Hepatocyte (in vitro differentiated cells): ENCODE measurements around the gene SLC15A3. TPM values are rescaled to one million over a fixed set of nuclear protein-coding genes. Genes with fewer than 3 reads are reported as not detected.

Experiments used
- polyA plus RNA-seq: library from polyadenylated mRNA; unstranded; fragments of >200 nt; fragmentation: Nextera tagmentation; extraction: Ambion mirVana; gene quantifications from 2 replicates; pipeline ENCODE4 v1.2.1, GENCODE V29; 2016
- small RNA-seq: library from RNA; depleted of rRNA; stranded (forward); fragments of <200 nt; gene quantifications from one replicate; pipeline ENCODE3, GENCODE V24; 2014
- total RNA-seq: library from RNA; depleted of rRNA; stranded (reverse); fragments of >200 nt; gene quantifications from 2 replicates; pipeline ENCODE4 v1.2.3, GENCODE V29; 2014

Gene SLC15A3
- total and polyA plus RNA-seq, 2 experiments from 2014 or later = 0.56 to 3.3 TPM

Small RNA genes within 50 kb of the gene (small RNA-seq; reads per million reads assigned to genes)
- gene RNU6-933P = not detected

Other genes with a start within 250 kb of the SLC15A3 start
- not detected in 2 replicates for gene MS4A18, start 227.5 kb downstream of the SLC15A3 start, total RNA-seq
- gene MS4A18, start 227.5 kb downstream of the SLC15A3 start, polyA plus RNA-seq = not detected in 2 replicates
- 0.88 and 1.1 TPM in 2 replicates for gene MS4A15, start 195.3 kb downstream of the SLC15A3 start, total RNA-seq
- gene MS4A15, start 195.3 kb downstream of the SLC15A3 start, polyA plus RNA-seq = 4.3 and 8.0 TPM in 2 replicates
- 0.47 and 1.2 TPM in 2 replicates for gene MS4A10, start 166.8 kb downstream of the SLC15A3 start, total RNA-seq
- gene MS4A10, start 166.8 kb downstream of the SLC15A3 start, polyA plus RNA-seq = 0.21 and 1.8 TPM in 2 replicates
- gene CCDC86, start 110.1 kb downstream of the SLC15A3 start, total RNA-seq = 7.4 and 9.1 TPM in 2 replicates
- gene CCDC86, start 110.1 kb downstream of the SLC15A3 start, polyA plus RNA-seq = 25.3 and 27.5 TPM in 2 replicates
- 1.2 and 1.3 TPM in 2 replicates for gene PTGDR2, start 96.2 kb downstream of the SLC15A3 start, total RNA-seq
- gene PTGDR2, start 96.2 kb downstream of the SLC15A3 start, polyA plus RNA-seq = 0.69 and 2.0 TPM in 2 replicates
- 0.12 TPM in 1 of 2 replicates, not detected in the other for gene ZP1, start 84.6 kb downstream of the SLC15A3 start, total RNA-seq
- gene ZP1, start 84.6 kb downstream of the SLC15A3 start, polyA plus RNA-seq = 0.32 and 1.6 TPM in 2 replicates
- gene PRPF19, start 45.6 kb downstream of the SLC15A3 start, total RNA-seq = 38.1 and 53.8 TPM in 2 replicates
- 18.5 and 19.3 TPM in 2 replicates for gene PRPF19, start 45.6 kb downstream of the SLC15A3 start, polyA plus RNA-seq
- 30.0 and 47.5 TPM in 2 replicates for gene TMEM109, start 38.0 kb downstream of the SLC15A3 start, total RNA-seq
- 86.9 and 92.5 TPM in 2 replicates for gene TMEM109, start 38.0 kb downstream of the SLC15A3 start, polyA plus RNA-seq
- 33.7 and 44.3 TPM in 2 replicates for gene TMEM132A, start 27.7 kb downstream of the SLC15A3 start, total RNA-seq
- gene TMEM132A, start 27.7 kb downstream of the SLC15A3 start, polyA plus RNA-seq = 97.1 and 98.7 TPM in 2 replicates
- 0.03 and 0.08 TPM in 2 replicates for gene CD6, start 19.5 kb upstream of the SLC15A3 start, total RNA-seq
- not detected in 2 replicates for gene CD6, start 19.5 kb upstream of the SLC15A3 start, polyA plus RNA-seq
- gene CD5, start 150.3 kb upstream of the SLC15A3 start, total RNA-seq = not detected in 2 replicates
- 0.06 TPM in 1 of 2 replicates, not detected in the other for gene CD5, start 150.3 kb upstream of the SLC15A3 start, polyA plus RNA-seq
- 12.2 and 17.0 TPM in 2 replicates for gene VPS37C, start 209.2 kb upstream of the SLC15A3 start, total RNA-seq
- 23.0 and 26.6 TPM in 2 replicates for gene VPS37C, start 209.2 kb upstream of the SLC15A3 start, polyA plus RNA-seq